Thyroid gland (tissue), 4 donors: ENCODE data around the gene SKOR2.

Experiments used
- POLR2A ChIP-seq, 2 donors: fragments of 450-650 bp; IDR thresholded peaks; one replicate each; pipeline ENCODE4 v1.6.1; 2017; ENCODE audit warnings: antibody characterized with exemption in 2 of 2, mild to moderate bottlenecking in 2 of 2, moderate library complexity in 1 of 2
- TF ChIP-seq, protein P1 (sequence below), 6 experiments: fragments of 200-600 bp in 3 of 6; fragments of 450-650 bp in 3 of 6; sonication (generic) in 3 of 6; IDR thresholded peaks; one replicate each; pipeline ENCODE4 v1.5.1; 2016 to 2019; ENCODE audit warnings: antibody characterized with exemption in 6 of 6, mild to moderate bottlenecking in 2 of 6, inconsistent platforms in 1 of 6, moderate library complexity in 1 of 6

DNA sequence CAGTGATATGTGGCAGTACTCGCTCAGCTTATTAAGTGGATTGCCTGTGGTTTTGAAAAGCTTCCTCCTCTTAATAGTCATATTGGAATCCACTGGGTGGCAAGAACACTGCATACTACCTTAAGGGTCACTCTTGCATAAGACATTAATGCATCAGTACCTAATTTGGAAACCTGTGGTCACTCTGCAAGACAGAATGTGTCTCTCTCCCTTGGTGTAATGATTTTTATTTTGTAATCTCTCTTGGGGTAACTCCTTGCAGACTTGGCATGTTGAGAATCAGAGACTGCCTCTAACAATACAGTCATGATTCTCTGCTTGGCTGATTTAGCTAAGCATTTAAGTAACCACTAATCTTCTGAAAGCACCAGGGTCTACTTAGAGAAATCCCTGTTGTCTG is 42.3 kb downstream of the SKOR2 start:
- no peak for TF ChIP-seq POLR2A (IDR thresholded peaks at IDR 0.05)
- TF ChIP-seq, protein P1, sequence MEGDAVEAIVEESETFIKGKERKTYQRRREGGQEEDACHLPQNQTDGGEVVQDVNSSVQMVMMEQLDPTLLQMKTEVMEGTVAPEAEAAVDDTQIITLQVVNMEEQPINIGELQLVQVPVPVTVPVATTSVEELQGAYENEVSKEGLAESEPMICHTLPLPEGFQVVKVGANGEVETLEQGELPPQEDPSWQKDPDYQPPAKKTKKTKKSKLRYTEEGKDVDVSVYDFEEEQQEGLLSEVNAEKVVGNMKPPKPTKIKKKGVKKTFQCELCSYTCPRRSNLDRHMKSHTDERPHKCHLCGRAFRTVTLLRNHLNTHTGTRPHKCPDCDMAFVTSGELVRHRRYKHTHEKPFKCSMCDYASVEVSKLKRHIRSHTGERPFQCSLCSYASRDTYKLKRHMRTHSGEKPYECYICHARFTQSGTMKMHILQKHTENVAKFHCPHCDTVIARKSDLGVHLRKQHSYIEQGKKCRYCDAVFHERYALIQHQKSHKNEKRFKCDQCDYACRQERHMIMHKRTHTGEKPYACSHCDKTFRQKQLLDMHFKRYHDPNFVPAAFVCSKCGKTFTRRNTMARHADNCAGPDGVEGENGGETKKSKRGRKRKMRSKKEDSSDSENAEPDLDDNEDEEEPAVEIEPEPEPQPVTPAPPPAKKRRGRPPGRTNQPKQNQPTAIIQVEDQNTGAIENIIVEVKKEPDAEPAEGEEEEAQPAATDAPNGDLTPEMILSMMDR (IDR thresholded peaks at IDR 0.05) = no peak
